Parathyroid adenoma (tissue), 2 donors: ENCODE data around the gene ATAT1.

ENCODE experiments used
- H2AFZ ChIP-seq: fragments of 300-600 bp; sonication (generic); one replicate; pipeline ENCODE4 v1.7.0; 2017; ENCODE audit warnings: antibody characterized with exemption, mild to moderate bottlenecking
- H3K27ac ChIP-seq: fragments of 300-600 bp; sonication (generic); one replicate; pipeline ENCODE4 v1.7.0; 2017
- H3K27me3 ChIP-seq: fragments of 300-600 bp; sonication (generic); one replicate; pipeline ENCODE4 v1.7.0; 2017; ENCODE audit warnings: low read length; ENCODE audit not compliant: control insufficient read depth, insufficient read depth
- H3K36me3 ChIP-seq: fragments of 300-600 bp; sonication (generic); one replicate; pipeline ENCODE4 v1.7.0; 2017; ENCODE audit warnings: low read length; ENCODE audit not compliant: control insufficient read depth, insufficient read depth
- H3K4me1 ChIP-seq: fragments of 300-600 bp; sonication (generic); one replicate; pipeline ENCODE4 v1.7.0; 2017; ENCODE audit warnings: control low read depth
- H3K4me2 ChIP-seq: fragments of 300-600 bp; sonication (generic); one replicate; pipeline ENCODE4 v1.7.0; 2017; ENCODE audit warnings: low read length
- H3K4me3 ChIP-seq: fragments of 300-600 bp; sonication (generic); one replicate; pipeline ENCODE4 v1.7.0; 2017; ENCODE audit warnings: low read depth, low read length
- H3K79me2 ChIP-seq: fragments of 300-600 bp; sonication (generic); one replicate; pipeline ENCODE4 v1.7.0; 2017; ENCODE audit warnings: control low read depth
- H3K9ac ChIP-seq: fragments of 300-600 bp; sonication (generic); one replicate; pipeline ENCODE4 v1.7.0; 2017; ENCODE audit warnings: mild to moderate bottlenecking
- H3K9me3 ChIP-seq: fragments of 300-600 bp; sonication (generic); one replicate; pipeline ENCODE4 v1.7.0; 2017; ENCODE audit warnings: low read length; ENCODE audit not compliant: control insufficient read depth
- TF ChIP-seq, protein P1 (sequence below): fragments of 300-600 bp; sonication (generic); IDR thresholded peaks from one replicate; pipeline ENCODE4 v1.7.0; 2017; ENCODE audit warnings: antibody characterized with exemption, mild to moderate bottlenecking
- donor health status: primary hyperparathyroidism.

Gene ATAT1

GRCh38 chr6:30601815-30602641 is 24.6 kb upstream of the ATAT1 start:
- peaks cover 4% of the 10 kb centered on the region for H3K4me1 ChIP-seq
- no peaks in the 10 kb centered on the region for H3K9me3 ChIP-seq
- H3K36me3 ChIP-seq = no peaks in the 10 kb centered on the region
- H2AFZ ChIP-seq = no peak overlapping the region
- H3K27ac ChIP-seq = no peak overlapping the region
- no peaks in the 10 kb centered on the region for H3K27me3 ChIP-seq
- H3K4me2 ChIP-seq = no peak overlapping the region
- no peaks in the 10 kb centered on the region for H3K79me2 ChIP-seq
- TF ChIP-seq, protein P1, sequence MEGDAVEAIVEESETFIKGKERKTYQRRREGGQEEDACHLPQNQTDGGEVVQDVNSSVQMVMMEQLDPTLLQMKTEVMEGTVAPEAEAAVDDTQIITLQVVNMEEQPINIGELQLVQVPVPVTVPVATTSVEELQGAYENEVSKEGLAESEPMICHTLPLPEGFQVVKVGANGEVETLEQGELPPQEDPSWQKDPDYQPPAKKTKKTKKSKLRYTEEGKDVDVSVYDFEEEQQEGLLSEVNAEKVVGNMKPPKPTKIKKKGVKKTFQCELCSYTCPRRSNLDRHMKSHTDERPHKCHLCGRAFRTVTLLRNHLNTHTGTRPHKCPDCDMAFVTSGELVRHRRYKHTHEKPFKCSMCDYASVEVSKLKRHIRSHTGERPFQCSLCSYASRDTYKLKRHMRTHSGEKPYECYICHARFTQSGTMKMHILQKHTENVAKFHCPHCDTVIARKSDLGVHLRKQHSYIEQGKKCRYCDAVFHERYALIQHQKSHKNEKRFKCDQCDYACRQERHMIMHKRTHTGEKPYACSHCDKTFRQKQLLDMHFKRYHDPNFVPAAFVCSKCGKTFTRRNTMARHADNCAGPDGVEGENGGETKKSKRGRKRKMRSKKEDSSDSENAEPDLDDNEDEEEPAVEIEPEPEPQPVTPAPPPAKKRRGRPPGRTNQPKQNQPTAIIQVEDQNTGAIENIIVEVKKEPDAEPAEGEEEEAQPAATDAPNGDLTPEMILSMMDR = no peak
- no peak overlapping the region for H3K4me3 ChIP-seq
- H3K9ac ChIP-seq = no peak overlapping the region

DNA sequence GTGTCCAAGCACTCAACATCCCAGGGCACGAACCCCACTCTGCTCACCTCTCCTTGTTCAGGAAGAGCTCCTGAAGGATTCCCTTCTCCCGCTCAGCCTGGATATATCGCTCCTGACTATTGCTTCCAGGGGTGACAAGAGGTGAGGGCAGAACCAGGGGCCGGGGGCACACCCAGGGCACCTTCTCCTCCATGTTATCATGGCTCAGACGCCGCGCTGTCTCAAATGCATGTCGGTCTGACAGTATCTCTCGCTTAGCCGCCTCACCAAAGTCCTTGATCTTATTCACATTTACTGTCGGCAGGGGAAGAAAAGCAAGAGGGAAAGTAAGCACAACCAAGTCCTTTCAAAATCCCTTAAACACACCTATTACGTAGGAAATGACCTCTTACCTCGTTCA is 22.7 kb upstream of the ATAT1 start:
- no peaks in the 10 kb centered on the region for H3K36me3 ChIP-seq
- H2AFZ ChIP-seq = no peak overlapping the region
- H3K79me2 ChIP-seq = peaks cover 5% of the 10 kb centered on the region
- H3K9ac ChIP-seq = no peak overlapping the region
- H3K27me3 ChIP-seq = no peaks in the 10 kb centered on the region
- no peak overlapping the region for H3K27ac ChIP-seq
- H3K4me1 ChIP-seq = no peaks in the 10 kb centered on the region
- H3K9me3 ChIP-seq = no peaks in the 10 kb centered on the region
- H3K4me3 ChIP-seq = no peak overlapping the region
- no peak overlapping the region for H3K4me2 ChIP-seq
- TF ChIP-seq, protein P1 = no peak

DNA sequence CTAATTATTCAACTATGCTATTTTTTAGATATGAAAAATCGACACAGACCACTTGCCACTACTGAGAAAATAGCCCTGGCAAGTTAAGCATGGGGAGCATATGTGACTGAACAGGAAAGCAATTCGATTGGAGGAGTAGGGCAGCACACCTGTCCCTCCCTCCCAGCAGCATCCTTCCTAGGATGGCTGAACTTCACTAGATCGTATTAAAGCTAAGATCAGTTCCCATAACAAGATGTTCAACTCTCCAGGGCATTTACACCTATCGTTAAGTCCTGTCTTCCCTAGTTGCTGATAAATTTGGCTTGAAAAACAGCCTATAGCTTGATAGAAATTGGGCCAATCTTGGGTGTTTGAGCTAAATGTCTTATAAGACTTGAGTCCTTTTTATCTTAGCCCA is 16.6 kb upstream of the ATAT1 start:
- peaks cover under 1% of the 10 kb centered on the region for H3K36me3 ChIP-seq
- peaks cover 31% of the 10 kb centered on the region for H3K4me1 ChIP-seq
- H3K79me2 ChIP-seq = peaks cover 17% of the 10 kb centered on the region
- no peaks in the 10 kb centered on the region for H3K9me3 ChIP-seq
- TF ChIP-seq, protein P1 = no peak
- H2AFZ ChIP-seq = no peak overlapping the region
- H3K4me3 ChIP-seq = no peak overlapping the region
- no peak overlapping the region for H3K27ac ChIP-seq
- no peak overlapping the region for H3K4me2 ChIP-seq
- no peak overlapping the region for H3K9ac ChIP-seq
- H3K27me3 ChIP-seq = no peaks in the 10 kb centered on the region

DNA sequence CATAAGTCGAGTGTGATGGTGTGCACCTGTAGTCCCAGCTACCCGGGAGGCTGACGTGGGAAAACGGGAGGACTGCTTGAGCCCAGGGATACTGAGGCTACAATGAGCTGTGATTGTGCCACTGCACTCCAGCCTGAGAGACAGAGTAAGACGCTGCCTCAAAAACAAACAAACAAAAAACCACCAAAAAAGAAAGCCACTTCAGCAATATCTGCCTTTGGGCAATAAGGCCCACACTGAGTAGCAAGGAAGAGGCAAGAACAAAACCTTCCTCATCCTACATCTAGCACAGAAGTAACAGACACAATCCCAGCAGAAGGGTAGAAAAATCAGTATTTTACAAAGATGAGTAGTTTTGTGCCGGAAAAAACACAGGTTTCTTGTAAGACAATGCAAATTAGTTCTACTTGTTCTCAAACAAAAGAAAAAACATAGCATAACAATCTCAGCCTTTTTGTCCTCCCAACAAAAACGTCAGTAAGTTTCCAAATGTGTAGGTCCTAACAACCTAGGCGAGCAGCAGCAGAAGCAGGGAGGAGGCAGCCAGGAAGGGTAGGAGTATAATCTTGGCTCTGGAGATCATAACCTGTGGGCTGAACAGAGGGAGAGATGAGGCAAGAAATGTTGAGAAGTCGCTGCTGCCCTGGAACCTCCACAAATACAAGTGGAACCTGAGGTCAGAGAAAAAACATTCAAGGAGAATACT is 15.4 kb upstream of the ATAT1 start:
- TF ChIP-seq, protein P1 = no peak
- H2AFZ ChIP-seq = no peak overlapping the region
- H3K4me3 ChIP-seq = no peak overlapping the region
- H3K27ac ChIP-seq = no peak overlapping the region
- no peaks in the 10 kb centered on the region for H3K9me3 ChIP-seq
- H3K4me2 ChIP-seq = no peak overlapping the region
- H3K27me3 ChIP-seq = no peaks in the 10 kb centered on the region
- peaks cover 8% of the 10 kb centered on the region for H3K36me3 ChIP-seq
- H3K9ac ChIP-seq = no peak overlapping the region
- peaks cover 31% of the 10 kb centered on the region for H3K4me1 ChIP-seq
- peaks cover 26% of the 10 kb centered on the region for H3K79me2 ChIP-seq
